COR-L47 (cell line): ENCODE data around the gene DYNC1I1.

ENCODE experiments used
- DNase-seq: peaks from one replicate; lab custom pipeline; 2025; lab: John Stamatoyannopoulos, UW

DYNC1I1 gene

GRCh38 chr7:95861041-95861440, 88.7 kb downstream of the DYNC1I1 start:
- no peak for DNase-seq

GRCh38 chr7:95863623-95864022, 91.3 kb downstream of the DYNC1I1 start:
- DNase-seq = no peak

- DNase-seq = peak; percentile 11
Measured at GRCh38 chr7:95865716-95866371, 93.5 kb downstream of the DYNC1I1 start.

GRCh38 chr7:95867309-95867708, 95.0 kb downstream of the DYNC1I1 start:
- DNase-seq = peak; percentile 8

- DNase-seq = peak; percentile 76
Measured at GRCh38 chr7:95871075-95871848, 98.9 kb downstream of the DYNC1I1 start.

GRCh38 chr7:95871896-95872295, 99.5 kb downstream of the DYNC1I1 start:
- DNase-seq = no peak

- no peak for DNase-seq
Measured at GRCh38 chr7:95874129-95874528, 101.8 kb downstream of the DYNC1I1 start.

- no peak for DNase-seq
Measured at GRCh38 chr7:95874541-95875265, 102.3 kb downstream of the DYNC1I1 start.

GRCh38 chr7:95875519-95875918, 103.2 kb downstream of the DYNC1I1 start:
- DNase-seq = no peak

GRCh38 chr7:95878677-95879076, 106.3 kb downstream of the DYNC1I1 start:
- no peak for DNase-seq

- DNase-seq = no peak
Measured at GRCh38 chr7:95881597-95881996, 109.2 kb downstream of the DYNC1I1 start.

GRCh38 chr7:95883217-95883616, 110.9 kb downstream of the DYNC1I1 start:
- DNase-seq = no peak

- DNase-seq = peak; percentile 49
Measured at GRCh38 chr7:95886501-95887090, 114.2 kb downstream of the DYNC1I1 start.

- no peak for DNase-seq
Measured at GRCh38 chr7:95893484-95893883, 121.1 kb downstream of the DYNC1I1 start.

GRCh38 chr7:95897557-95898251, 125.3 kb downstream of the DYNC1I1 start:
- DNase-seq = peak; percentile 83

- DNase-seq = no peak
Measured at GRCh38 chr7:95899919-95900513, 127.7 kb downstream of the DYNC1I1 start.

- DNase-seq = no peak
Measured at GRCh38 chr7:95901006-95901405, 128.7 kb downstream of the DYNC1I1 start.

- DNase-seq = no peak
Measured at GRCh38 chr7:95904099-95904498, 131.7 kb downstream of the DYNC1I1 start.

- DNase-seq = no peak
Measured at GRCh38 chr7:95905167-95905566, 132.8 kb downstream of the DYNC1I1 start.

GRCh38 chr7:95906851-95907250, 134.5 kb downstream of the DYNC1I1 start:
- DNase-seq = no peak

- DNase-seq = no peak
Measured at GRCh38 chr7:95907337-95907736, 135.0 kb downstream of the DYNC1I1 start.
